SKM-1 (cell line): ENCODE results near the gene B4GALT5.
"Not testable (repeated sequence)": the region's sequence is repeated elsewhere in the genome, so short reads cannot be mapped to it uniquely, and the experiment has no call there.

Experiments used
- DNase-seq: peaks from one replicate; lab custom pipeline; 2025; ENCODE audit not compliant: unreplicated experiment; lab: John Stamatoyannopoulos, UW

The B4GALT5 gene

DNA sequence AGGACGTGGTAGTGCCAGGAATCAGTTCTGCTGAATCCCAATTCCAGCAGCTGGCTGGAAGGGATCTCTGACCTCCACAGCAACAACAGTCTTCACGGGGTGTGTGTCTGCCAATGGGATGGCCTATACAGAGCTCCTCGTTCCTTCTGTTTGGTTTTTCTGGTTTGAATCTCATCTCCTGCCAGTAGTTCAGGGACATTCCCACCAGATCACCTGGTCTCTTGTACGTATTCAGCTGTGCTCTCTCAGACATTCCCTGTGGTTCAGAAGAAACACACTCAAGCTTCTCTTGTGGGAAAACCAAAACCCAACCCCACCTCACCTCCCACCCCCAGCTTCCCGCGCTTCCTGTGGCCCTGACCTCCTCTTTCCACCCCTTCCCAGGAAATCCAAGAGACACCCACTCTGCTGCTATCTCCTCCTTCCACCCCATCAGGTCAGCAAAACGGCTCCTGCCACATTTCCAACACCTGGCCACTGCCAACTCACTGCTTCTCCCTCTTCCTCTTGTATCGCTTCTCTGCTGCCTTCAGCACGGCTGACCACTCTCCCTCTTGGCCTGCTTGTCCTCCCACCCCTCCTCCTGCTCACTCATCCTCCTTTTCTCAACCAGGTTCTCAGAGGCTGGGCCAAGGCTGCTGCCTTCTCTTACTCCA lies 82.5 kb downstream of the B4GALT5 start:
- DNase-seq: no peak

DNA sequence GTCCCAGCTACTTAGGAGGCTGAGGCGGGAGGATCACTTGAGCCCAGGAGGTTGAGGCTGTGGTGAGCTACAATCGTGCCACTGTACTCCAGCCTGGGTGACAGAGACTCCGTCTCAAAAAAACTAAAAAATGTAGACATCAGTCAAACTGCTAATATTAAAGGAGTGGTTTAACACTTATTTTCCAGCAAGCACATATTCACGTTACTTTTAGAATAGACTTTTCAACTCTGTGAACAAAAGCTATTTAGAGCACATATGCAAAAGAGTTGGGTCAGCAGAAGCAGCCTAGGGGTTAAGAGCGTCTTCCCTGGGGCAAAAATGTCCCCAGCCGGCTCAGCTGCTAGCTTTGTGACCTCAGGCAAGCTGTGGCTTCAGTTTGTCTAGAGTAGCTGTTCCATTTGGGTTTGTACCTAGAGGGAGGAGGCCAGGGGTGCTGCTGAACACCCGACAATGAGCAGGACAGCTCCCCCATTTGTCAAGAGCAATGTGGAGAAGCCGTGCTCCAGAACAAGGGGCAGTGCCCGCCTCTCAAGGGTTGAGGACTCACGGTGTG lies 83.2 kb downstream of the B4GALT5 start:
- no peak for DNase-seq

DNA sequence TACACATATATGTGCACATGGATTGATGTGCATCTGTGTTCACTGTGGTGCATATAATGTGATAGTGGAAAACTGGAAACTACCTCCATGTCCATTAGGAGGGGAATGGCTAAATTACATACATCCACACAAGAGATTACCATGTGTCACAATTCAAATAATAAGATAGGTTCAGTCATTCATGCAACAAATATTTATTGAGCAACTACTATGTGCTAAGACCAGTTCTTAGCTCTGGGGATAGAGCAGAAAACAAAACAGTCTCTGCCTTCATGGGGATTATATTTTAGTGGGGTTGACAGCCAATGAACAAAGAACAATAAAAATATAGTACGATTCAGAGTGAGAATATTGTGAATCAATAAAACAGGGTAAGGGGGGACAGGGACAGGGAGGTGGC lies 84.1 kb downstream of the B4GALT5 start:
- no peak for DNase-seq

DNA sequence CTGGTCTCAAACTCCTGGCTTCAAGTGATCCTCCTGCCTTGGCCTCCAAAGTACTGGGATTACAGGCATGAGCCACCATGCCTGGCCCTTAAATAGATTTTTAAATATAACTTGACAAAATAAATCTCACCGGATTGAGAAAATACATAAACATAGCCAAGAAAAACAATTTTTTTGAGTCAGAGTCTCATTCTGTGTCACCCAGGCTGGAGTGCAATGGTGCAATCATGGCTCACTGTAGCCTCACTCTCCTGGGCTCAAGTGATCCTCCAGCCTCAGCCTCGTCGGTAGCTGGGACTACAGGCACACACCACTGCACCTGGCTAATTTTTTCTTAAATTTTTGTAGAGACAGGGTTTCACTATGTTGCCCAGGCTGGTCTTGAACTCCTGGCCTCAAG lies 85.4 kb downstream of the B4GALT5 start:
- DNase-seq: not testable (repeated sequence)

DNA sequence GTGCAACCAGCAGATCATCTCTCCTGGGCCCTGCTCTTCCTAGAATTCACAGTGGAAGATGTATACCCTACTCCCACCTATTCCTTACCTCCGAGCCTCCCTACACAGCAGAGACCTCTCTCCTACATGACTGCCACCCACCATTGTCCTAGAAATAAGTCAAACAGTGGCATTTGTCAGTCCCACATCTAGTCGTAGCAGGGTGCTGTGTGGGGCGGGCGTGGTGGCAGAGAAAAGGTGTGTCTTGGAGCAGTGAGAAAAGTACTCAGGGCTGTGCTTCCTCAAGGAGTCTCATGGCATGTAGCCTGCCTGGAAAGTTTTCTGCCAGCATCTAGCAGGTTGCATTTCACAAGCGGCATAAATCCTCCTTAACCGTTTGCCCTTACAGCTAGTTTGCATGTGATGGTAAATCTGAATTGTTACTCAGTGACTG lies 86.3 kb downstream of the B4GALT5 start:
- DNase-seq: no peak

DNA sequence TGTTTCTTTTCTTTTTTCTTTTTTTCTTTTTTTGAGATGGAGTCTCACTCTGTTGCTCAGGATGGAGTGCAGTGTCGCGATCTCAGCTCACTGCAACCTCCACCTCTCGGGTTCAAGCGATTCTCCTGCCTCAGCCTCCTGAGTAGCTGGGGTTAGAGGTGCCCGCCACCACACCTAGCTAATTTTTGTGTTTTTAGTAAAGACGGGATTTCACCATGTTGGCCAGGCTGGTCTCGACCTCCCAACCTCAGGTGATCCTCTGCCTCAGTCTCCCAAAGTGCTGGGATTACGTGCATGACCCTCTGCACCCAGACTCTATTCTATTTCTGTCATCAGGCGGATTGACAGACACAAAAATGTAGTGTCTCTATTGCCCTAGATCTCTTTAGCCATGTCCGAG lies 88.7 kb downstream of the B4GALT5 start:
- DNase-seq: not testable (repeated sequence)

DNA sequence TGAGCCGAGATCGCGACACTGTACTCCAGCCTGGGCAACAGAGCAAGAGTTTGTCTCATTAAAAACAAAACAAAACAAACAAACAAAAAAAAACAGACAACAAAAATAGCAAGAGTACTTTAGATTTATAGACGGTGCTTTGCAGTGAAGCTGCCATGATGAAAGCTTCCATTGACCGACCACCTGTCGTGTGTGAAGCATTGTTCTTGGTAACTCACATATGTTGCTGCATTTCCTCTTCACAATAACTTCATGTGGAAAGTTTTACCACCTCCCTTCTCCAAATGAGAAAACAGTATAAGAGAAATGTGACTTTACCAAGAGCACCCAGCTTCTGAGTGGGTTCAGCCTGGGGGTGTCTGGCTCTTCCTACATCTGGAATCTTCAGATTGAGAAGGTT lies 89.4 kb downstream of the B4GALT5 start:
- DNase-seq: no peak

DNA sequence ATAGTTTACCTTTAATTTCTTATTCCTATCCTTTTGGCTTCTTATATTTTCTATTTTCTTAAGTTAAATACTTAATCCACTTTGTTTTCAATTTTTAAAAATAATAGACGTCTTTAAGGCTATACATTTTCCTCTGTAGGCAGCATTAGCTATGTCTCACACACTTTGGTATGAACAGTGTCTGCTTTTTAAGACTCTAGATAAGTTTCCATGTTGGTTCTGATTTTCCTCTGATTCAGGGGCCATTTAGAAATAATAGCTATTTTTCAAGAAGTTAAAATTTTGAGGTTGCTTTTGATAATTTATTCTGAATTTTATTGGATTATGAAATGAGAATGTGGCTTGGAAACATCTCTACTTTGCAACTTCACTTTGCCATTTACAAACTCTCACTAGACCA lies 91.4 kb downstream of the B4GALT5 start:
- DNase-seq: no peak

DNA sequence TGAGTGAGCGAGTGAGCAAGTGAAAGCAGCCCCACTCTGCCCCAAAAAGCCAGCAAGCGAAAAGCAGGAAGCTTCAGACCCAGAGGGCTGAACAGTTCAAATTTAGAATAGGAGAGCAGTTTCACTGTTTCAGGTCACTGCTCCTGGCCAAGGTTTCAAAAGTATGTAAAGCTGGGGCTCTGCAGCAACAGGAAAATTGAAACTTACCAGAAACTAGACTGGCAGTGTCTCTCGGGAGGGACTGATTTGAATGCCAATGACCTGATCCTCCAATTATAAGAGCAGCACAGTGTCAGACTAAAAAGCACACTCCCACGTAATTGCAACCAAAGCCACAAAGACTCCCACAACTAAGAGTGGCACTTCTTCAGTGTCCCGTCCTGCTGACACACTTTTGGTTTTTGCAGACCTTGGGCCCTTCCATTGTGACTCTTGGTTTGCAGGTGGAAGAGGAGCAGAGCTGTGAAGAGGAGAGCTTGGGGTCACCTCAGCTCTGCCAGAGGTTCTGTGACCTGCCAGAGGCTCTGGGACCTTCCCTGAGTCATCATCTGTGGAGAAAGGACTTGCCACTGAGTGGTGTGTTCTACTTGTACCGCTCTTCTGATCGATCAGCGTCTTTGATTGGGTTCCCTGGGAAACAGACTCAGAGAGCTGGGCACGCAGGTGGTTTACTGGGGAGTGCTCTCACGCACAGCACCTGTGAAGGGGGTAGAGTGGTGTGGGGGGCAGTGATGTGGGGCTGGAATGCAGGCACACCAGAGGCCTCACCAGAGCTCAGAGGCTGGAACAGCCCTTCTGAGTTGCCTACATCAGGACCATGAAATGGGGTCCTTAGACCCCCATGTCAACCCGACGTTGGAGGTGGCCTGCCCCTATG lies 93.1 kb downstream of the B4GALT5 start:
- DNase-seq: no peak

DNA sequence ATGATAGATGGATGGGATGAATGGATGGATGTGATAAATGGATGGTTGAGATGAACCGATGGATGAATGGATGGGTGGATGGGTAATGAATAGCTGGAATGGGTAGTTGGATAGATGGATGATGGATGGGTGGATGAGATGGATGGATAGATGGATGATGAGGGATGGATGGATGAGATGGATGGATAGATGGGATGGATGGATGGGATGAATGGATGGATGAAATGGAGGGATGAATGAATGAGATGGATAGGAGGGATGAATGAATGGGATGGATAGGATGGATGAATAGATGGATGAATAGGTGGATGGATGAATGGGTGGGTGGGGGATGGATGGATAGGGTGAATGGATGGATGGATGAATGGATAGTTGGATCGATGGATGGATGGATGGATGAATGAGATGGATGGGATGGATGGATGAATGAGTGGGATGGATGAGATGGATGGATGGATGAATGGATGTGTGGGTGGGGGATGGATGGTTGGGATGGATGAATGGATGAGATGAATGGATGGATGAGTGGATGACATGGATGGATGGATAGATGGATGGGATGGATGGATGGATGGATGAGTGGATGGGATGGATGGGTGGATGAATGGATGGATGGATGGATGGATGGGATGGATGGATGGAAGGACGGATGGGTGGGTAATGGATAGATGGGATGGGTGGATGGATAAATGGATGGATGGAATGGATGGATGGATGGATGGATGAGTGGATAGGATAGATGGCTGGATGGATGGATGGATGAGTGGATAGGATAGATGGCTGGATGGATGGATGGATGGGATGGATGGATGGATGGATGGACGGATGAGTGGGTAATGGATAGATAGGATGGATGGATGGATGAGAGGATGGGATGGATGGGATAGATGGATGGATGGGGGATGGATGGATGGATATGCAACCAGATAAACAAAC lies 94.3 kb downstream of the B4GALT5 start:
- DNase-seq: no peak

DNA sequence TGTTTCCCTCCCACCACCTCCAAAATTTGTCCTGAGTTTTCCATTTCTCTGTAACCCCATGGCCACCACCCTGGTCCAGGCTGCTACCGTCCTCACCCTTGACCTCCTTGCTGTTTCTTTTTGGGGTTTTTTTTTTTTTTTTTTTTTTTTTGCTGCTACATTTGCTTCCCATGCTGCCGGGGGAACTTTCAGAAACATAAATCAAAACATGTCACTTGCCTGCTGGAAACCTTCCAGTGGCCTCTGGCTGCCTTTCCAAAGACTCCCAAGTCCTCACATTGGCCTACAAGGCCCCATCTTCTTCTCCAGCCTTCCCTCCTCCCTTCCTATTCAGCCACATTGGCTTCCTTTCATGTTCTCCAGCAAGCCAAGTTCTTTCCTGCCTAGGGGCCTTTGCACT lies 95.4 kb downstream of the B4GALT5 start:
- no peak for DNase-seq

DNA sequence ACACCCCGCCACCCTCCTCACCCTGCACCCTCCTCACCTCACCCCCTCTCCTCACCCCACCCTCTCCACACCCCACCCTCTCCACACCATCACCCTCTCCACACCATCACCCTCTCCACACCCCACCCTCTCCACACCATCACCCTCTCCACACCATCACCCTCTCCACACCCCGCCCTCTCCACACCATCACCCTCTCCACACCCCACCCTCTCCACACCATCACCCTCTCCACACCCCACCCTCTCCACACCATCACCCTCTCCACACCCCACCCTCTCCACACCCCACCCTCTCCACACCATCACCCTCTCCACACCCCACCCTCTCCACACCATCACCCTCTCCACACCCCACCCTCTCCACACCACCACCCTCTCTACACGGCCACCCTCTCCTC lies 96.3 kb downstream of the B4GALT5 start:
- DNase-seq: not testable (repeated sequence)

DNA sequence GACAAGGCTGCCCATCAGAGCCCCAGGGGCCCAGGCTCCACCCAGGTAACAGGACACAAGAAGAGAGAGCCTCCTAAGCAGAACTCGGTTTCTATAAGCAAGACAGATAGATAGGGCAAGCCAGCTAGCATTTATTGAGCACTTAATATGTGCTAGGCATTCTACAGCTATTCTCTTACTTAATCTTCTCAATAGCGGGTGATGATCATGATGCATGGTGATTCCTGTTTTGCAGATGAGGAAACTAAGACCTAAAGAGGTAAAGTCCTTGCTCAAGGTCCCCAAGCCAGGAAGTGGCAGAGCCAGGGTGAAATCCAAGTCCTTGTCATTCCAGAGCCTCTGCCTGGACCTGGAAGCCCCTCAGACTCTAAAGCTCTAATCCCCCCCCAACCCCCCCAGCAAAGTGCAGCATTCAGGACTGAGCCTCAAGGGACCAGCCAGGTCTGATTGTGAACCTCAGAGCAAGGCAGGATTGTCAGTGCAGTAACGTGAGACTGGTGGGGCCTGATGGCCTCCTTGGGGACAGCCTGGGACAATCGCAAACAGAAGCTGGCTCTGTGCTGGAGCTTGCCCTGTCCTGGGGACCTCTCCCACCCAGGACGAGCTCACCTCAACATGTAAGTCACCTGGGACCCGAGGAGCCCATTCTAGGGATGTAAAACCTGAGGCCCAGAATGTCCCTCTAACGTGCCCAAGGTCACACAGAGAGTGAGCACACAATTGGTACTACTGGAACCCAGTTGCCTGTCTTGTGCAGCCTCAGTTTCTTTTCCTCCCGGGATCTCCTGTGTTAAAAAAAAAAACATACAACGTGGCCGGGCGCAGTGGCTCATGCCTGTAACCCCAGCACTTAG lies 97.3 kb downstream of the B4GALT5 start:
- DNase-seq: no peak

DNA sequence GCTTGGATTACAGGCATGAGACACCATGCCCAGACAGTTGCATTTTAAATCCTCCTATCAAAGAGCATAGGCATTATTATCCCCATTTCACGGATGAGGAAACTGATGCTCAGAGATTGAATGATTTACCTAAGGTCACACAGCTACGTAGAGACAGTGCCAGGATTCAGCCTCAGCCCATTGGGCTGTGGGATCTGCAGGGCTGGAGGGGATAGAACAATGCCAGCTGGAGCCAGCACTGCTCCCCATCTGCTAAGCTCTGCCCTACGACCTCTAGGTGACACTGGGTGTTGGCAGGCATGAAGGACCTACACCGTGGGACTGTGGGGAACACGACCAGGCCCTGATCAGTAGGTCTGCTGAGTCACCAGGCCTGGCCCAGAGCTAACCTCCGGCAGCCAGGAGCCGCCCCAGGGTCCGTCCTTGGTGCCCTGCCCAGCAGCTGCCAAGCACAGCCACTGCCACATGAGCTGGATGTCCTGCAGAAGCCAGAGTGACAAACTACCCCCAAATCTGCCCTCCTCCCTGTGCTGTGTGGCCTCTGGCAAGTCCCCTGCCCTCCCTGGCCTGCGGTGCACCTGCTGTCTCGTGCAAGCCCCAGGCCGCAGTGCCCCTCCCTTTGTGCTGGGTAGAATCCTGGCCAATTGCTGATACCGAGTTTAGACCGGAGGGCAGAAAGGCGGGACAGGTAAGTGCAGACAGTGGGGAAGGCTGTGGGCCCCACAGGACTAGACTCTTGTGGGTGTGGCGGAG lies 98.1 kb downstream of the B4GALT5 start:
- no peak for DNase-seq

DNA sequence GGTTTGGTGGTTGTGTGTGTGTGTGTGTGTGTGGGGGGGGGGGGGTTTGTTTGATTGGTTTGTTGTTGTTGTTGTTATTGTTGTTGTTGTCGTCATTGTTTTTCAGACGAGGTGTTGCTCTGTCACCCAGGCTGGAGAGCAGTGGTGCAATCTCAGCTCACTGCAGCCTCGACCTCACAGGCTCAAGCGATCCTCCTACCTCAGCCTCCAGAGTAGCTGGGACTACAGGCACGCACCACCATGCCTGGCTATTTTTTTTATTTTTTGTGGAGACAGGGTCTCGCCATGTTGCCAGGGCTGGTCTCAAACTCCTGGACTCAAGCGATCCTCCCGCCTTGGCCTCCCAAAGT lies 98.7 kb downstream of the B4GALT5 start:
- not testable (repeated sequence) for DNase-seq

DNA sequence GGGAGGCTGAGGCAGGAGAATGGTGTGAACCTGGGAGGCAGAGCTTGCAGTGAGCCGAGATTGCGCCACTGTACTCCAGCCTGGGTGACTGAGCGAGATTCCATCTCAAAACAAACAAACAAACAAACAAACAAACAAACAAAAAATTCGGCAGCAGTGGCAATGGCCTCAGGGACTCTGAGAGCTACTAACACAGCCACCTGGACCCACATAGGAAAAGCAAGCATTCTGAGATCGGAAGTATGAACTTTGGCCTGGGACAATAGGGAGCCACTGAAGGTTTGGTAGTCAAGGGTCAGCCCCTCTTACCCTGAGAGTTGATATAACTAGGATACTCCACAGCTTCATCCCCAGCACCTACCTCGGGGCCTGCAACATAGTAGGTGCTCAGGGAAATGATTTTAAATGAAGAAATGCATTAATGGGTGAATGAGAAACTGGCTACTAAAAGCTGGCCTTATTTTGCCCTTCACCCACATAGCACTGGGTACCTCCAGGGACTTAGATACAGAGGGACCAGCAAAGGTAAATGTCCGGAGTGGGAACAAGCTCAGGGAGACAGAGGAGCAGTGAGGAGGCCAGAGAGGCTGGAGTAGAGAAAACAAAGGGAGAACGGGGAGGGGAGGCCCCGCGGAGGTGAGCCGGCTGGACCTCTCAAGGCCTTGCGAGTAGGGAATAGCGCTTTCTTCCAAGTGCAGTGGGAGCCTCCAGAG lies 99.2 kb downstream of the B4GALT5 start:
- DNase-seq: no peak

DNA sequence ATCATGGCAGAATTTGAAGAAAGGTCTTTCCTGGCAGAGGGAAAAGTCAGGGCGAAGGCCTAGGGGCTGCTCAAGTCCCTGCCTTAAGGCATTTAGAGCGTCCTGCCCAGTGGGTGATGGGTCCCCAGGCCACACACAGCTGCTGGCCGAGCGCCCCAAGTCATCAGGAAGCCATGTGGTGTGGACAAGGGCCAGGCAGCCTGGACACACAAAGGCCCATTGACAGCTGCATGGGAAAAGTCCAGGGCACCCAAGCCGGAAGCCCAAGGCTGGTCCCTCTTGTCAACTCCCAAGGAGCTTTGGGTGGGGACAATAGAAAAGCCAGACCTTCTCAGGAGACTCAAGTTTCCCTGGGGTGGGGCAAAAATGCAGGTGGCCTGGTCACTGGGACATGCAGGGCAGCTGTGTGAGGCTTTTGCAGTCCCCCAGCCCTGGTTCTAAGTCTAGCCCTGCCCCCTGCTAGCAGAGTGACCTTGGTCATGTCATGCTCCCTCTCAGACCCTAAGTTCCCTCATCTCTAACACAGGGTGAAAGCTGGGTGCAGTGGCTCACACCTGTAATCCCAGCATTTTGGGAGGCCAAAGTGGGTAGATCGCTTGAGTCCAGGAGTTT lies 101.4 kb downstream of the B4GALT5 start:
- no peak for DNase-seq

DNA sequence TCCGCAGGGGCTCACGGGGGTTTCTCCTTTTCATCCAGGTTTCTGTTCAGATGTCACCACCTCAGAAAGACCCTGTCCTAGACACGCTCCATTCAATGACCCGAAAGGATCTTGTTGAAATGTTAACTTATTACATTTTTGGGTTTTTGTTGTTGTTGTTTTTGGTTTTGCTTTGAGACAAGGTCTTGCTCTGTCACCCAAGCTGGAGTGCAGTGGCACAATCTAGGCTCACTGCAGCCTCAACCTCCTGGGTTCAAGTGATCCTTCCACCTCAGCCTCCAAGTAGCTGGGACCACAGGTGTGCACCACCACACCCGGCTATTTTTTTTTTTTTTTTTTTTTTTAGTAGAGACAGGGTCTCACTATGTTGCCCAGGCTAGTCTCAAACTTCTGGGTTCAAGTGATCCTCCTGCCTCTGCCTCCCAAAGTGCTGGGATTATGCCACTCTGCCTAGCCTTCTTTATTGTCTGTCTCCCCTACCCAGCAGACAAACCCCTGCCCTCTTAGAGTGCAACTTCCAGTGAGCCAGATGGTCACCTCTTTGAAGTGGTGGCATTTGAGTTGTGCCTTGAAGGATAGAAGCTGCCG lies 102.0 kb downstream of the B4GALT5 start:
- DNase-seq: not testable (repeated sequence)
